Keratinocyte (primary cell): Measurements from ENCODE around the gene MAP4K1. TPM values are rescaled to one million over a fixed set of nuclear protein-coding genes. Genes with fewer than 3 reads are reported as not detected.

Experiments used
- DNase-seq: peaks from one replicate; pipeline ENCODE4 v3.0.0-alpha.2; 2011; ENCODE audit warnings: low read depth, missing footprints, low spot score
- FAIRE-seq: peaks from 2 replicates; lab custom pipeline; 2011; peaks lifted over from hg19 to GRCh38; lab: Jason Lieb, UNC
- H2AFZ ChIP-seq: 2 replicates; pipeline ENCODE4 v1.6.0; 2012; ENCODE audit warnings: low read length, control low read depth, inconsistent platforms; ENCODE audit not compliant: control insufficient read depth
- H3K27ac ChIP-seq: 2 replicates; pipeline ENCODE4 v1.5.1; 2011; ENCODE audit warnings: low read length; ENCODE audit not compliant: control insufficient read depth, insufficient read depth
- H3K27me3 ChIP-seq: 3 replicates; pipeline ENCODE4 v1.6.0; 2011; ENCODE audit warnings: low read length; ENCODE audit not compliant: control insufficient read depth, insufficient read depth; ENCODE audit errors: extremely low read depth
- H3K36me3 ChIP-seq, 2 experiments: 2 replicates in 1 of 2; 3 replicates in 1 of 2; pipeline ENCODE4 v1.5.1; 2011; ENCODE audit warnings: low read length in 2 of 2, mild to moderate bottlenecking in 1 of 2; ENCODE audit not compliant: control insufficient read depth in 2 of 2, insufficient read depth in 2 of 2; ENCODE audit errors: extremely low read depth in 1 of 2
- H3K4me1 ChIP-seq: 3 replicates; pipeline ENCODE4 v1.5.1; 2011; ENCODE audit warnings: low read length; ENCODE audit not compliant: control insufficient read depth, insufficient read depth; ENCODE audit errors: extremely low read depth
- H3K4me2 ChIP-seq: 3 replicates; pipeline ENCODE4 v1.6.0; 2011; ENCODE audit warnings: low read depth, low read length; ENCODE audit not compliant: control insufficient read depth, insufficient read depth; ENCODE audit errors: extremely low read depth
- H3K4me3 ChIP-seq, 3 experiments: fragments of 200-600 bp in 1 of 3; sonication (generic) in 1 of 3; 2 replicates in 2 of 3; 3 replicates in 1 of 3; pipeline ENCODE4 v1.5.1; 2011 to 2016; ENCODE audit warnings: low read length in 3 of 3, mild to moderate bottlenecking in 3 of 3, control low read depth in 2 of 3, inconsistent platforms in 1 of 3, low read depth in 1 of 3, mixed read lengths in 1 of 3, mixed run types in 1 of 3, moderate library complexity in 1 of 3; ENCODE audit not compliant: control insufficient read depth in 2 of 3, insufficient read depth in 2 of 3; ENCODE audit errors: extremely low read depth in 1 of 3
- H3K79me2 ChIP-seq: 2 replicates; pipeline ENCODE4 v1.6.0; 2012; ENCODE audit warnings: low read length; ENCODE audit not compliant: control insufficient read depth, insufficient read depth
- H3K9ac ChIP-seq: 3 replicates; pipeline ENCODE4 v1.6.0; 2011; ENCODE audit warnings: low read length; ENCODE audit not compliant: control insufficient read depth, insufficient read depth; ENCODE audit errors: extremely low read depth
- H3K9me1 ChIP-seq: 3 replicates; pipeline ENCODE4 v1.6.0; 2011; ENCODE audit warnings: low read length; ENCODE audit not compliant: control insufficient read depth, insufficient read depth; ENCODE audit errors: extremely low read depth
- H3K9me3 ChIP-seq: 2 replicates; pipeline ENCODE4 v1.5.1; 2012; ENCODE audit warnings: low read depth, low read length; ENCODE audit not compliant: control insufficient read depth
- H4K20me1 ChIP-seq: 3 replicates; pipeline ENCODE4 v1.6.0; 2011; ENCODE audit warnings: low read length; ENCODE audit not compliant: control insufficient read depth, insufficient read depth; ENCODE audit errors: extremely low read depth
- EZH2 ChIP-seq: IDR thresholded peaks from one replicate; pipeline ENCODE4 v1.6.1; 2012; ENCODE audit warnings: inconsistent platforms, mild to moderate bottlenecking, low read length, moderate library complexity
- dilution Hi-C: fragments of 300-500 bp; cut with MboI; formaldehyde crosslinking; loops from one replicate; pipeline ENCODE4 v1.7.0; 2020; ENCODE audit warnings: low sequenced_read_pairs; ENCODE audit not compliant: extremely low pct_ligation_motif_present
- polyA plus RNA-seq, 5 experiments: library from polyadenylated mRNA; depleted of rRNA in 3 of 5; stranded (reverse) in 3 of 5; stranded (forward) in 1 of 5; unstranded in 1 of 5; fragments of >200 nt; gene quantifications; 1 replicate in 1 of 5; 2 replicates in 3 of 5; 3 replicates in 1 of 5; pipeline versions ENCODE4 v1.2.1 to v1.2.3, GENCODE V29; 2011 to 2012; ENCODE audit warnings: missing spikeins in 2 of 5, low read depth in 1 of 5, low replicate concordance in 1 of 5
- TF ChIP-seq, protein P1 (sequence below), 3 experiments: IDR thresholded peaks in 1 of 3; conservative IDR thresholded peaks in 1 of 3; optimal IDR thresholded peaks in 1 of 3; 2 replicates in 2 of 3; 3 replicates in 1 of 3; pipeline versions ENCODE3 to v1.5.1; 2011; ENCODE audit warnings: low read length in 3 of 3, mild to moderate bottlenecking in 3 of 3, moderate library complexity in 2 of 3, control low read depth in 1 of 3, inconsistent platforms in 1 of 3; ENCODE audit not compliant: insufficient read depth in 2 of 3; ENCODE audit errors: extremely low read depth in 1 of 3

The MAP4K1 gene
- polyA plus RNA-seq, 1 donor (not counting 4 experiments of a cell fraction or from before 2014, with no cell fraction given): 0.25 TPM

DNA sequence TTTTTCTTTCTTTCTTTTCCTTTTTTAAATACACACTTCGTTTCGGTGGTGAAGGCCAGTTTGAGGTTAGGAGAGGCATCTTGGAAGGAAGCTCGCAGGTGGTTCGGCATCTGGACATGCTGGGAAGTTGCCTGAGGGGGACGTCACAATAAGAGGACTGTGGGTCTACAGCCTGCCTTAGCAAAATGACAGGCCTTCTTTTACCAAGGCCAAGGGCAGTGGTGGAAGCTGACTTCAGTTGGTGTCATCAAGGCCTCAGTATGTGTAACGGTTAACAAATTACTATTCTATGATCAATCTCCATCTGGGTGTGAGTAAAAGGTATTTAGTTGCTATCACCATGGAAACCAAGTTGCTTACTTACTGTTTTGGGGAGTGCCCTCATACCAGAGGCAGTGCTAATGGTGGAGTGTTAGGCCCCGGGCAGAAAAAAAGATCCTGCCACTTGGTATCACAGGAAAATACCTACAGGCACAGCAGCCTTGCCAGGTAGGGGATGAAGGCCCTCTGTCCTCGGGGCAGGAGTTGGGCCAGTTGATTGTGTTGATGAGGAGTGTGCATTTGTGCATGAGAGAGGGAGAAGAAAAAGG, 40.0 kb upstream of the MAP4K1 start:
- H3K9ac ChIP-seq: peak overlapping the region; percentile 80

DNA sequence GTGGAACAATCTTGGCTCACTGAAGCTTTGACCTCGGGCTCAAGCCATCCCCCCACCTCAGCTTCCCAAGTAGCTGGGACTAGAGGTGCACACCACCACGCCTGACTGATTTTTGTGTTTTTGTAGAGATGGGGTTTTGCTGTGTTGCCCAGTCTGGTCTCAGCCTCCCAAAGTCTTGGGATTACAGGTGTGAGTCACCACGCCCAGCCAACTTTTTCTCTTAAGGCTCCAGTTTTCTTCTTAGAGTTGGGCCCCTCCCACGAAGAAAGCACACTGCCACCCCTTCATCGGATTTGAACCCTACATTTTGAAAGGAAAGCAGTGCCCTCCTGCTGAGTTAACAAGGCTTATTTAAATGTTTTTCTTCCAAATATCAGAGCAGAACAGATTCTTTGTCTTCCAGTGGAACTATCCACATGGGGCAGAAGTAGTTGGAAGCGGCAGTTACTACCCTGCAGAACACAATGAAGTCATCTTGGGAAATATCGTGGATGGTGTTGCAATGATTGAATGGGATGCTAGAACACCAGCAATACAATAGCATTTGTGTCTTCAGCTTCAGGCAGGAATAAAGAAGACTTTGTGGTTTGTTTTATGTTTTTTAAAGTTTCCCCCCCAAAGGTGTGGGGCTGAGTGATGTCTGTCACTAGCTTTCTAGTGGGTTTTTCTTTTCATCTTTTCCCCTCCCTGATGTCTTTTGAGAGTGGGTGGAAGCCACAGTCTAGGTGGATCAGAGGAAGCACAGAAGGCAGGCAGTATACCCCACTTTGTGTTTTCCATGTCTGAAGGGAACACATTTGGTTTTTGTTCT, 38.6 kb upstream of the MAP4K1 start:
- no peak overlapping the region for H2AFZ ChIP-seq
- FAIRE-seq (peak; percentile 63), DNase-seq (no peak)
- H3K9me1 ChIP-seq: no peaks in the 10 kb centered on the region
- peak overlapping the region; percentile 98 for H3K27ac ChIP-seq
- H3K4me3 ChIP-seq: no peak overlapping the region
- H3K9me3 ChIP-seq: no peaks in the 10 kb centered on the region
- dilution Hi-C loops: no loop called here
- H3K36me3 ChIP-seq: peaks cover 8 to 46% of the 10 kb centered on the region in 2 experiments
- peaks cover 81% of the 10 kb centered on the region for H3K79me2 ChIP-seq
- H3K4me1 ChIP-seq: peaks cover 96% of the 10 kb centered on the region
- H3K27me3 ChIP-seq: no peaks in the 10 kb centered on the region
- TF ChIP-seq, protein P1, sequence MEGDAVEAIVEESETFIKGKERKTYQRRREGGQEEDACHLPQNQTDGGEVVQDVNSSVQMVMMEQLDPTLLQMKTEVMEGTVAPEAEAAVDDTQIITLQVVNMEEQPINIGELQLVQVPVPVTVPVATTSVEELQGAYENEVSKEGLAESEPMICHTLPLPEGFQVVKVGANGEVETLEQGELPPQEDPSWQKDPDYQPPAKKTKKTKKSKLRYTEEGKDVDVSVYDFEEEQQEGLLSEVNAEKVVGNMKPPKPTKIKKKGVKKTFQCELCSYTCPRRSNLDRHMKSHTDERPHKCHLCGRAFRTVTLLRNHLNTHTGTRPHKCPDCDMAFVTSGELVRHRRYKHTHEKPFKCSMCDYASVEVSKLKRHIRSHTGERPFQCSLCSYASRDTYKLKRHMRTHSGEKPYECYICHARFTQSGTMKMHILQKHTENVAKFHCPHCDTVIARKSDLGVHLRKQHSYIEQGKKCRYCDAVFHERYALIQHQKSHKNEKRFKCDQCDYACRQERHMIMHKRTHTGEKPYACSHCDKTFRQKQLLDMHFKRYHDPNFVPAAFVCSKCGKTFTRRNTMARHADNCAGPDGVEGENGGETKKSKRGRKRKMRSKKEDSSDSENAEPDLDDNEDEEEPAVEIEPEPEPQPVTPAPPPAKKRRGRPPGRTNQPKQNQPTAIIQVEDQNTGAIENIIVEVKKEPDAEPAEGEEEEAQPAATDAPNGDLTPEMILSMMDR (optimal IDR thresholded peaks at IDR 0.05 in 1 of 3, IDR thresholded peaks at IDR 0.05 in 1 of 3, conservative IDR thresholded peaks at IDR 0.05 in 1 of 3; ENCODE audit: extremely low read depth in 1 of 3, insufficient read depth in 2 of 3, low read length in 3 of 3): no peak
- TF ChIP-seq EZH2: no peak
- no peaks in the 10 kb centered on the region for H4K20me1 ChIP-seq
- H3K4me2 ChIP-seq: peak overlapping the region; percentile 66
- H3K9ac ChIP-seq: peak overlapping the region; percentile 80

More for the DNA sequence above, 40.0 kb upstream of the MAP4K1 start:
- Histone ChIP-seq H3K79me2 (peaks cover 79% of the 10 kb centered on the region), H3K27me3 (no peaks in the 10 kb centered on the region), H3K4me1 (peaks cover 95% of the 10 kb centered on the region), H2AFZ (no peak overlapping the region), H3K36me3 (peaks cover 10 to 46% of the 10 kb centered on the region in 2 experiments), H4K20me1 (peaks cover 2% of the 10 kb centered on the region), H3K9me1 (no peaks in the 10 kb centered on the region), H3K4me3 (peak overlapping the region in 2 of 3 experiments; percentile 18 to 30), H3K4me2 (peak overlapping the region; percentile 68), H3K9me3 (no peaks in the 10 kb centered on the region), H3K27ac (peak overlapping the region; percentile 98)
- TF ChIP-seq, protein P1 (optimal IDR thresholded peaks at IDR 0.05 in 1 of 3, IDR thresholded peaks at IDR 0.05 in 1 of 3, conservative IDR thresholded peaks at IDR 0.05 in 1 of 3; ENCODE audit: extremely low read depth in 1 of 3, insufficient read depth in 2 of 3, low read length in 3 of 3): no peak
- no peak for TF ChIP-seq EZH2
- peak; percentile 96 for DNase-seq
- FAIRE-seq: peak; percentile 95
- dilution Hi-C loops: no loop called here
